Mesenteric fat pad (tissue), 1 donor: Measurements from ENCODE around the gene KANK2. TPM values are rescaled to one million over a fixed set of nuclear protein-coding genes. Genes with fewer than 3 reads are reported as not detected.
A peak's percentile ranks its signal among the peaks of the same experiment; 100 is the strongest.

Source experiments
- DNase-seq: peaks from one replicate; pipeline ENCODE4 v3.0.0-alpha.2; 2020; ENCODE audit warnings: low spot score
- long read RNA-seq: library from polyadenylated mRNA; unstranded; transcript quantifications from one replicate; pipeline ENCODE4 v2.0.0, GENCODE V29; 2020
- total RNA-seq: library from RNA; stranded (reverse); fragmentation: NEBNext Ultra II Directional; extraction: Animal tissue kit (Norgen Biotek cat#: 25700); gene quantifications from one replicate; pipeline ENCODE4 v1.2.1, GENCODE V29; 2021
- donor health status: DM: yes; HTN: yes; CAD: no.

KANK2 gene
- total RNA-seq = 121 TPM
- long read RNA-seq, full-length matches to known transcripts = 10 of 175 reads
- long read RNA-seq, partial matches to known transcripts = 98 of 175 reads
- long read RNA-seq, other reads (novel, unspliced or antisense) = 67 of 175 reads

GRCh38 chr19:11197291-11198174 is at the start of gene KANK2:
TSS of gene KANK2 (minus strand) at chr19:11197545. CDS start at chr19:11194511, 3,034 bp downstream.
- DNase-seq = peak; percentile 95

DNA sequence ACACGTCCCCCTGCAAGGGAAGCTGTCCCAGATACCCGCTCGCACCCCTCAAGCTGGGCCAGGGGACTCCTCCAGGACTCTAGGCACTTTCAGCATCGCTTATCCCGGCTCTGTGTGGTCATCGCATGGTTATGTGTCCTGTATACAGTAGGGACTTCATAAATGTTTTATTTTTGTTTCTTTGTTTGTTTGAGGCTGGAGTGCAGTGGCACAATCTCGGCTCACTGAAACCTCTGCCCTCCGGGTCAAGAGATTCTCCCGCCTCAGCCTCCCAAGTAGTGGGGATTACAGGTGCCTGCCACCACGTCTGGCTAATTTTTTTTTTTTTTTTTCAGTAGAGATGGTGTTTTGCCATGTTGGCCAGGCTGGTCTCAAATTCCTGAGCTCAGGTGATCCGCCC is 49.6 kb upstream of the KANK2 start:
- no peak for DNase-seq

- no peak for DNase-seq
These were observed 47.7 kb upstream of the KANK2 start for GRCh38 chr19:11244846-11245589.

GRCh38 chr19:11243798-11244169 is 46.4 kb upstream of the KANK2 start:
- DNase-seq = no peak

- peak; percentile 98 for DNase-seq
These were observed 45.8 kb upstream of the KANK2 start for GRCh38 chr19:11242864-11243797.

DNA sequence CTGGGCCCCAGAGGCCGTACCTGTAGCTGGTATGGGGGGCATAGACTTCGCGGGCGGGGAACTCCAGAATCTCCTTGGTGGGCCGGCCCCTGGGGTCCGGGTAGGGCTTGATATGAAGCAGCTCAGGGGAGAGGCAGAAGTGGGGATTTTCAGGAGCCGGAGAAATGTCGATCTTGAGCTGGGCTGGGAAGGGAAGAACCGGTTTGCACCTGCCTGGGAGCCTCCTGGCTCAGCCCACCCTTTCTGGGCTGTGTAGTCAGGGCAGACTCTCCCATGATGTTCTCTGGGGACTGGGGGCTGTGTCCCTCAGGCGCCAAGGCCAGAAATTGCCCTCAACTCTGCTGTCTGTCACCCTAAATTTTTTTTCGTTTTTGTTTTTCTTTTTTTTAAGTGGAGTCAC is 44.7 kb upstream of the KANK2 start:
- DNase-seq = no peak

DNA sequence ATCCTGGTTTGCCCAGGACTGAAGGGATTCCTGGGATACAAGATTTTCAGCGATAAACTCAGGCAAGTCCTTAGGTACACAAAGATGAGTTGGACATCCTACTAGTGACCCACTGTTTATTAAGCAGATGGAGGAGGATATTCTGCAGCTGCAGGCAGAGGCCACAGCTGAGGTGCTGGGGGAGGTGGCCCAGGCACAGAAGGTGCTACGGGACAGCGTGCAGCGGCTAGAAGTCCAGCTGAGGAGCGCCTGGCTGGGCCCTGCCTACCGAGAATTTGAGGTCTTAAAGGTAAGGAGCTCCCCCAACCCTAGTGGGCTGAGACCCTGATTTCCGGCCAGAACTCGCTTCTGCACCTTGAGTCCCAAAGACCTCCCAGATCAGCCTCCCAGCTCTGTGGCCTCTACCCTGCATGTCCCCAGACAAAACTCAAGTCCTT is 42.7 kb upstream of the KANK2 start:
- DNase-seq = no peak

- DNase-seq = no peak
These were observed 42.1 kb upstream of the KANK2 start, which contains the start of gene ANGPTL8 for GRCh38 chr19:11239377-11240000. TSS of gene ANGPTL8 (plus strand) at chr19:11239619. CDS start at chr19:11239638, 19 bp downstream.

GRCh38 chr19:11238781-11239376 is 41.5 kb upstream of the KANK2 start:
- no peak for DNase-seq

GRCh38 chr19:11238041-11238440 is 40.7 kb upstream of the KANK2 start:
- DNase-seq = no peak

DNA sequence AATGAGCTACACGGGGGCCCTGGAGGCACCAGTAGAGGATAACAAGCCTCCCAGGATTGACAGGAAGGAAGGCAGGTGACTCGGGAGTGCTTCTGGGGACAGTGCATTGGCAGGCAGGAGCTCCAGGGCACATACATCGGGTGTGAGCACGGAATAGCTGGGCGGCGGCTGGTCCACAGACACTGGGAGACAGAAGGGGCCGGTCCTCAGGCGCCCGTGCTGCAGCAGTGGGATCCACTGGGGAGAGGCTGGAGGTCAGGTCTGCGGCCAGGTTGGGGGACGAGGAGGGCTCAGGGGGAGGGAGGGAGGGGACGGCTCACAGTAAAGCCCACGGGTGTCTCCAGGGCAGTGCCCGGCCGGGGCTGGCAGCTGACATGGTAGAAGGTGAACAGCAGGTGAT is 40.0 kb upstream of the KANK2 start:
- no peak for DNase-seq

- no peak for DNase-seq
These were observed 39.3 kb upstream of the KANK2 start for GRCh38 chr19:11236324-11237301.

DNA sequence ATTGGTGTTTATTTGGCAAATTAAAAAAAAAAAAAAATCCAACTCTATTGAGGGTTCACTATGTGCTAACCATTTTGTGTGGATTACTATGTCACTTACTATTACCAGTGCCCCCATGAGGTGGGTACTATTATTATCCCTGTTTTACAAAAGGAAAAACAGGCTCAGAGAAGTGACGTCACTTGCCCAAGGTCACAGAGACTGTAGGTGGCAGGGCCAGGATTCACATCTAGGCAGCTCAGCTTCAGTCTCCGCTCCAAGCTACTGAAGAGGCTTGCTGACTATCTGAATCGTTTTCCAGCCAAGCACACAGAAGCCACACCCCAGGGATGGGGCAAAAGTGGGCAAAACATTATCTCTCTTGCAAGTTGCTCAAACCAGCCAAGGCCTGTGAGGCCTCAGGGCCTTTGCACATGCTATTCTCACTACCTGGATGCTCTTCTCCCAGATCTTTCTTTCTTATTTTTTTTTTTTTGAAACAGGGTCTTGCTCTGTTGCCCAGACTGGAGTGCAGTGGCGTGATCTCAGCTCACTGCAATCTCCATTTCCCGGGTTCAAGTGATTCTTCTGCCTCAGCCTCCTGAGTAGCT is 37.2 kb upstream of the KANK2 start:
- DNase-seq = no peak

DNA sequence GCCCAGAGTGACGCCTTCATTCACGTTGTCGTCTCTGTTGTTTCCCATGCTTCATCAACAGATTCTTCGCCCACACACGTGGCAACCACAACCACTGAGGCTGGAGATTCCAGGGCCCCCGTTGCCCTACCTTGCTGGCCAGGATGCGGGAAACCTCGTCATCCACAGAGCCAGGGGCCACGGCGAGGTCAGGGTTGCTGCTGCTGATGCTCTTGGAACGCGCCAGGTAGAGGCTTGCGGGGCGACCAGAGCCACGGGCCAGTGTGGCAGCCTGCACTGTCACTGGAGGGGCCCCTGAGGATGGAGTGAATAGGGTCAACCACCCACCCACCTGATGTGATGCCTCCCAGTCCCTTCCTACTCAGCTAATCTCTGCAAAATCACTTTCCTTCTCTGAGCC is 35.7 kb upstream of the KANK2 start:
- no peak for DNase-seq

- no peak for DNase-seq
These were observed 35.2 kb upstream of the KANK2 start for GRCh38 chr19:11232555-11232954.

DNA sequence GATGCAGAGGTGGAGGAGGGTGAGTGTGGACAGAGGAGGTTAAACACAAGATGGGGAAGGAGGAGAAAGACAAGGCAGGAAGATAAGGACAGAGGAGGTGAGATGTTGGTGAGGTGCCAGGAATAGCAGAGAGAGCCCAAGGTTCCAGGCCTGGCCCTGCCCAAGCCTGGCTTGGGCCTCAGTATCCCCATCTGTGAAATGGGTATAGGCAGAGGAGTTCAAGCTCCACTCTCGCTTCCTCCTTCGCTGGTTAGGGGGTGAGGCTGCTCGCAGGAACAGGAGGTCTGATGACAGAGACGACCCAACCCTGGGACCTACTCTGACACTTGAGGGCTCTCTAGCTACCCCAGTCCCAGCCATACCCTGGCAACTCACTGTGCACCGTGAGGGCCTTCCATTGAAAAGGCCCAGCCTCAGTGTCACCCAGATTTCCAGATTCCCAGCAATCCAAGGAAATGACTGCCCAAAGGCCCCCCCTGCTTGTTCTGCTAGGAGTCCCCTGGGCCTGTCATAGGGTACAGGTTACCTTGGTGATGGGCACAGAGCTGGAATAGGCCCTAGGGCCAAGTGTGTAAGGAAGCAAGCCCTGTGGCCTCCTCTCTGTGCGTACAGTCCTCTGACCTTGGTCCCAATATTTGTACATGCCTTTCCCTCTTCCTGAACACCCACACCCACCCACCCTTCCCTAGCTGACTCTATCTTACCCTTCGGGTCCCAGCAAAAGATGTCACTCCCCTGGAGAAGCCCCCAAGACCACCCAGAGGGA is 33.5 kb upstream of the KANK2 start:
- DNase-seq = no peak

- no peak for DNase-seq
These were observed 30.0 kb upstream of the KANK2 start for GRCh38 chr19:11227195-11227886.
